Esophagus squamous epithelium (tissue), 5 donors: ENCODE results near the gene KIF17. TPM values are rescaled to one million over a fixed set of nuclear protein-coding genes. Genes with fewer than 3 reads are reported as not detected.

Experiments
- DNase-seq: peaks from one replicate; lab custom pipeline; 2025; lab: John Stamatoyannopoulos, UW
- H3K27ac ChIP-seq, 4 donors: fragments of 200-600 bp; sonication (generic); one replicate each; pipeline ENCODE4 v1.5.1; 2016 to 2019; ENCODE audit warnings: mild to moderate bottlenecking in 1 of 4
- H3K27me3 ChIP-seq, 4 donors: fragments of 200-600 bp; sonication (generic); 1 replicate in 3 of 4; 2 replicates in 1 of 4; pipeline versions ENCODE4 v1.5.1 to v1.6.0; 2017 to 2021; ENCODE audit warnings: antibody characterized with exemption in 1 of 4
- H3K36me3 ChIP-seq, 3 donors: fragments of 200-600 bp; sonication (generic); one replicate each; pipeline ENCODE4 v1.5.1; 2016 to 2019
- H3K4me1 ChIP-seq, 3 donors: fragments of 200-600 bp; sonication (generic); one replicate each; pipeline ENCODE4 v1.5.1; 2017 to 2019
- H3K4me3 ChIP-seq, 4 donors: fragments of 200-600 bp; sonication (generic); 1 replicate in 3 of 4; 2 replicates in 1 of 4; pipeline ENCODE4 v1.5.1; 2016 to 2019; ENCODE audit warnings: mild to moderate bottlenecking in 2 of 4, moderate library complexity in 1 of 4
- H3K9me3 ChIP-seq, 3 donors: fragments of 200-600 bp; sonication (generic); one replicate each; pipeline ENCODE4 v1.5.1; 2016 to 2019
- CTCF ChIP-seq, 6 experiments: fragments of 450-650 bp in 4 of 6; fragments of 200-600 bp in 2 of 6; sonication (generic) in 2 of 6; IDR thresholded peaks; one replicate each; pipeline ENCODE4 v1.5.1; 2016 to 2019; ENCODE audit warnings: antibody characterized with exemption in 6 of 6, mild to moderate bottlenecking in 4 of 6, moderate library complexity in 4 of 6
- POLR2A ChIP-seq, 4 donors: fragments of 450-650 bp; IDR thresholded peaks; one replicate each; pipeline ENCODE4 v1.6.1; 2017; ENCODE audit warnings: antibody characterized with exemption in 4 of 4, mild to moderate bottlenecking in 4 of 4, moderate library complexity in 3 of 4
- WGBS, 2 donors: methylation state at CpG; one replicate each; pipeline ENCODE4 v1.1.5; 2018; 5-methylcytosine and 5-hydroxymethylcytosine counted together
- intact Hi-C: fragments of 100-400 bp; cut with DNase I; formaldehyde crosslinking; loops from one replicate; pipeline ENCODE4 v1.15.0; 2022
- total RNA-seq, 4 donors: library from RNA; depleted of rRNA; stranded (reverse); fragments of >200 nt; gene quantifications; one replicate each; pipeline ENCODE4 v1.1.0, GENCODE V29; 2016
- donor health status: DM: yes; HTN: yes; CAD: no.

The KIF17 gene
- total RNA-seq, 4 donors from 2014 or later: 0.57 to 1.9 (median 0.85) TPM; not detected in 1

GRCh38 chr1:20624709-20625108, 93.1 kb downstream of the KIF17 start:
- intact Hi-C loops: no loop called here
- peaks cover 0 to 5% (median 0%) of the 10 kb centered on the region in 4 donors for H3K27me3 ChIP-seq
- H3K27ac ChIP-seq: no peak overlapping the region
- no peaks in the 10 kb centered on the region for H3K36me3 ChIP-seq
- no peak overlapping the region for H3K4me3 ChIP-seq
- H3K9me3 ChIP-seq: no peaks in the 10 kb centered on the region
- TF ChIP-seq CTCF (IDR thresholded peaks at IDR 0.05): no peak
- no peak for TF ChIP-seq POLR2A (IDR thresholded peaks at IDR 0.05)
- DNase-seq: no peak
- 53 to 87% methylated on average over 1 of the region's 1 CpG for WGBS, 2 donors
- H3K4me1 ChIP-seq: no peaks in the 10 kb centered on the region

GRCh38 chr1:20621012-20621411, 96.8 kb downstream of the KIF17 start:
- 67 to 92% methylated on average over 6 of the region's 6 CpGs for WGBS, 2 donors
- intact Hi-C loops: no loop called here
- TF ChIP-seq POLR2A (IDR thresholded peaks at IDR 0.05): no peak
- no peak for TF ChIP-seq CTCF (IDR thresholded peaks at IDR 0.05)
- no peaks in the 10 kb centered on the region for H3K27me3 ChIP-seq
- peaks cover 0 to 11% (median 11%) of the 10 kb centered on the region in 3 donors for H3K4me1 ChIP-seq
- no peaks in the 10 kb centered on the region for H3K36me3 ChIP-seq
- no peak for DNase-seq
- H3K4me3 ChIP-seq: no peak overlapping the region
- no peaks in the 10 kb centered on the region for H3K9me3 ChIP-seq
- H3K27ac ChIP-seq: no peak overlapping the region

GRCh38 chr1:20619999-20620398, 97.8 kb downstream of the KIF17 start:
- Histone ChIP-seq H3K4me3 (no peak overlapping the region), H3K27ac (no peak overlapping the region), H3K9me3 (no peaks in the 10 kb centered on the region), H3K27me3 (no peaks in the 10 kb centered on the region), H3K36me3 (no peaks in the 10 kb centered on the region), H3K4me1 (peaks cover 0 to 13% (median 12%) of the 10 kb centered on the region in 3 donors)
- no peak for DNase-seq
- 80 to 83% methylated on average over 1 of the region's 1 CpG for WGBS, 2 donors
- no peak for TF ChIP-seq POLR2A (IDR thresholded peaks at IDR 0.05)
- no peak for TF ChIP-seq CTCF (IDR thresholded peaks at IDR 0.05)
- intact Hi-C loops: no loop called here

GRCh38 chr1:20618550-20618949, 99.3 kb downstream of the KIF17 start:
- H3K9me3 ChIP-seq: no peaks in the 10 kb centered on the region
- peaks cover 0 to 21% (median 18%) of the 10 kb centered on the region in 3 donors for H3K4me1 ChIP-seq
- no peak overlapping the region for H3K27ac ChIP-seq
- no peak overlapping the region for H3K4me3 ChIP-seq
- no peaks in the 10 kb centered on the region for H3K36me3 ChIP-seq
- no peak for DNase-seq
- intact Hi-C loops: no loop called here
- H3K27me3 ChIP-seq: no peaks in the 10 kb centered on the region
- TF ChIP-seq CTCF (IDR thresholded peaks at IDR 0.05) (no peak), POLR2A (IDR thresholded peaks at IDR 0.05) (no peak)
- WGBS, 2 donors: 37 to 56% methylated on average over 4 of the region's 4 CpGs

GRCh38 chr1:20616847-20617487, 100.8 kb downstream of the KIF17 start:
- Histone ChIP-seq H3K27ac (peak overlapping the region in 2 of 4 donors; percentile 22 to 56), H3K9me3 (no peaks in the 10 kb centered on the region), H3K4me3 (peak overlapping the region in 1 of 4 donors; percentile 24), H3K36me3 (no peaks in the 10 kb centered on the region), H3K27me3 (no peaks in the 10 kb centered on the region), H3K4me1 (peaks cover 0 to 35% (median 24%) of the 10 kb centered on the region in 3 donors)
- intact Hi-C loops: no loop called here
- no peak for DNase-seq
- TF ChIP-seq POLR2A (IDR thresholded peaks at IDR 0.05) (no peak), CTCF (IDR thresholded peaks at IDR 0.05) (no peak)
- WGBS, 2 donors: 63 to 66% methylated on average over 3 of the region's 3 CpGs
